Nephron progenitor cell (in vitro differentiated cells): ENCODE data around the gene ATF5.

Source experiments
- DNase-seq: peaks from one replicate; pipeline ENCODE4 v3.0.0; 2021
- H3K27ac Mint-ChIP-seq: 2 replicates; pipeline ENCODE4 v1.8.0; 2021; ENCODE audit warnings: mild to moderate bottlenecking, moderate library complexity, mixed read lengths
- H3K27me3 Mint-ChIP-seq: 2 replicates; pipeline ENCODE4 v1.8.0; 2021; ENCODE audit warnings: mild to moderate bottlenecking, low read depth, mixed read lengths; ENCODE audit not compliant: poor library complexity
- H3K36me3 Mint-ChIP-seq: 2 replicates; pipeline ENCODE4 v1.8.0; 2021; ENCODE audit warnings: low read depth, mixed read lengths
- H3K4me1 Mint-ChIP-seq: 2 replicates; pipeline ENCODE4 v1.8.0; 2021; ENCODE audit warnings: mixed read lengths
- H3K4me3 Mint-ChIP-seq: 2 replicates; pipeline ENCODE4 v1.8.0; 2021; ENCODE audit warnings: mild to moderate bottlenecking, moderate library complexity, mixed read lengths
- H3K9me3 Mint-ChIP-seq: 2 replicates; pipeline ENCODE4 v1.8.0; 2021; ENCODE audit warnings: mild to moderate bottlenecking, moderate library complexity, mixed read lengths
- TF ChIP-seq, protein P1 (sequence below): fragments of 200-600 bp; sonication (generic); IDR thresholded peaks from 2 replicates; pipeline ENCODE4 v1.5.0; 2021; ENCODE audit warnings: antibody characterized with exemption

The ATF5 gene

DNA sequence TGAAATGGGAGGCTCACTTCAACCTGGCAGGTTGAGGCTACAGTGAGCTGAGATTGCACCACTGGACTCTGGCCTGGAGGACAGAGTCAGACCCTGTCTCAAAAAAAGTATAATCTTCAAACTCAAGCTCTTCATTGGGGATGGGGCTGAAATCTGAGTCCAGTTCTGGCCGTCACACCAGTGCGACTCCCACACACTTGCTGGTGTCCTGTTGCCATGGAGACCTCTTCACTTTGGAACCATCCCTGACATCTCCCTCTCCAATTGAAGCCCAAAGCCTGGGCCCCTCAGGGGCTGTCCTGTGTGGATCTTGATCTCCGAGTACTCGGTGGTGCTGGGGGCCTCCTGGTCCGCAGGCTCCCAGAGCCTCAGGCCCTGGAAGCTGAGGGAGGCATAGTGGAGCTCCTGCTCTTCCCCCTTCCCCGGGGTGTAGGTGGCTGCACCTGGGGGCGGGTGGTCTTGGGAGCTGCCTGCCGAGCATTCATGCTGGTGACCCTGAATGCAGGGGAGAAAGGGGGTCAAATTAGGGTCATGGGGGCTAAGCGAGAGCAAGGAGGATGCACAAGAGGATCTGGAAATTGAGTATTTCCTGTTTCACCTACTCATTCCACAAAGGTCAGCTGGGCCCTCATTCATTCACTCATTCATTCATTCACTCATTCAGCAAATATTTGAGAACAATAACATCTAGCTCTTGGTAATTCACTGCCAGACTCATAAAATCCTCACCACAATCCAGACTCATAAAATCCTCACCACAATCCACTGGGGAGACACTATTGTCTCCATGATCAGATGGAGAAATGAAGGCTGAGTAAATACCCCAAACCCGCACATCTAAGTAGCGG lies 21.0 kb downstream of the ATF5 start:
- TF ChIP-seq, protein P1, sequence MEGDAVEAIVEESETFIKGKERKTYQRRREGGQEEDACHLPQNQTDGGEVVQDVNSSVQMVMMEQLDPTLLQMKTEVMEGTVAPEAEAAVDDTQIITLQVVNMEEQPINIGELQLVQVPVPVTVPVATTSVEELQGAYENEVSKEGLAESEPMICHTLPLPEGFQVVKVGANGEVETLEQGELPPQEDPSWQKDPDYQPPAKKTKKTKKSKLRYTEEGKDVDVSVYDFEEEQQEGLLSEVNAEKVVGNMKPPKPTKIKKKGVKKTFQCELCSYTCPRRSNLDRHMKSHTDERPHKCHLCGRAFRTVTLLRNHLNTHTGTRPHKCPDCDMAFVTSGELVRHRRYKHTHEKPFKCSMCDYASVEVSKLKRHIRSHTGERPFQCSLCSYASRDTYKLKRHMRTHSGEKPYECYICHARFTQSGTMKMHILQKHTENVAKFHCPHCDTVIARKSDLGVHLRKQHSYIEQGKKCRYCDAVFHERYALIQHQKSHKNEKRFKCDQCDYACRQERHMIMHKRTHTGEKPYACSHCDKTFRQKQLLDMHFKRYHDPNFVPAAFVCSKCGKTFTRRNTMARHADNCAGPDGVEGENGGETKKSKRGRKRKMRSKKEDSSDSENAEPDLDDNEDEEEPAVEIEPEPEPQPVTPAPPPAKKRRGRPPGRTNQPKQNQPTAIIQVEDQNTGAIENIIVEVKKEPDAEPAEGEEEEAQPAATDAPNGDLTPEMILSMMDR = no peak
- DNase-seq = peak; percentile 34
- Mint-ChIP-seq H3K27me3 (peaks cover 10% of the 10 kb centered on the region), H3K27ac (peak overlapping the region; percentile 70), H3K9me3 (peaks cover 3% of the 10 kb centered on the region), H3K4me1 (peaks cover 59% of the 10 kb centered on the region), H3K4me3 (peak overlapping the region; percentile 52), H3K36me3 (no peaks in the 10 kb centered on the region)

DNA sequence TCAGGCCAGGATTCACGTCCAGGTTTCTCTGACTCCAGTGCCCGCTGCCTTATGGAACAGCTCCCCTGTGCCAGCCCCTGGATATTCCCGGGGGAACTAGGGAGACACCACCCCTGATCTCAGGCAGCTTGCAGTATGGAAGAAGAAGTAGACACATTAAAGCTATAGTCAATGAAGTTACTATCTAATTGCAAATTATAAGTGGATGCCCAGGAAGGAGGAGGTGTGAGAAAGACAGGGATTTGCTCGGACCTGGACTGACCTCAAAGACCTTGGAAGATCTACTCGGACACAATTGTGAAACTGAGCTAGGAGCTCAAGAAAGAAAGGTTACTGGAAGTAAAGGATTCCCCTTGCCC lies 21.6 kb downstream of the ATF5 start:
- H3K27me3 Mint-ChIP-seq = peaks cover 10% of the 10 kb centered on the region
- no peak for DNase-seq
- peaks cover 3% of the 10 kb centered on the region for H3K9me3 Mint-ChIP-seq
- TF ChIP-seq, protein P1 = no peak
- H3K36me3 Mint-ChIP-seq = no peaks in the 10 kb centered on the region
- peaks cover 65% of the 10 kb centered on the region for H3K4me1 Mint-ChIP-seq
- H3K4me3 Mint-ChIP-seq = no peak overlapping the region
- H3K27ac Mint-ChIP-seq = peak overlapping the region; percentile 29

DNA sequence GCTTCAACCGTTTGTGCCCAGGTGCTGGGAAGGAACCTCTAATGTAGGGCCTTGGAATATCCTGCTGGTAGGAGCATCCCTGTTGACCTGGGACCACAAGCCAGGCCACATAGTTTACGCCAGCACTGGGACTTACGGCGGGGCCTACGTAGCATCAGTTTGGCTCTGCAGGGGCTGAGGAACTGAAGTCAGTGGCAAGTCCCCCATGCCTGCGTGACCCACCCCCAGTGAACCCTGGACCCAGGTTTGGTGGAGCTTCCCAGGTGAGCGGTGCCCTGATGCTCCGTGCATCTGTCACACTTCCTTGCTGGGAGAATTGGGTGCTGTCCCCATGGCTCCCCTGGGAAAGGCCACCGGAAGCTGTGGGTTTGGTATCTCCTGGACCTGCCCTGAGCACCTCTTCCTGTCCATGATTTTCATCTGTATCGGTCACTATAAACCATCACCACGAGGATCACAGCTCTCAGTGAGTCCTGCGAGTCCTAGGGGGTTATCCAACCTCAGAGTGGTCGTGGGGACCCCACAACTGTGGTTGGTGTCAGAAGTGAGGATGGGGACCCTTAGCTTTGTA lies 22.0 kb downstream of the ATF5 start:
- peak overlapping the region; percentile 6 for H3K4me3 Mint-ChIP-seq
- peaks cover 10% of the 10 kb centered on the region for H3K27me3 Mint-ChIP-seq
- no peaks in the 10 kb centered on the region for H3K36me3 Mint-ChIP-seq
- peaks cover 68% of the 10 kb centered on the region for H3K4me1 Mint-ChIP-seq
- no peak for DNase-seq
- peaks cover 3% of the 10 kb centered on the region for H3K9me3 Mint-ChIP-seq
- TF ChIP-seq, protein P1 = no peak
- no peak overlapping the region for H3K27ac Mint-ChIP-seq

DNA sequence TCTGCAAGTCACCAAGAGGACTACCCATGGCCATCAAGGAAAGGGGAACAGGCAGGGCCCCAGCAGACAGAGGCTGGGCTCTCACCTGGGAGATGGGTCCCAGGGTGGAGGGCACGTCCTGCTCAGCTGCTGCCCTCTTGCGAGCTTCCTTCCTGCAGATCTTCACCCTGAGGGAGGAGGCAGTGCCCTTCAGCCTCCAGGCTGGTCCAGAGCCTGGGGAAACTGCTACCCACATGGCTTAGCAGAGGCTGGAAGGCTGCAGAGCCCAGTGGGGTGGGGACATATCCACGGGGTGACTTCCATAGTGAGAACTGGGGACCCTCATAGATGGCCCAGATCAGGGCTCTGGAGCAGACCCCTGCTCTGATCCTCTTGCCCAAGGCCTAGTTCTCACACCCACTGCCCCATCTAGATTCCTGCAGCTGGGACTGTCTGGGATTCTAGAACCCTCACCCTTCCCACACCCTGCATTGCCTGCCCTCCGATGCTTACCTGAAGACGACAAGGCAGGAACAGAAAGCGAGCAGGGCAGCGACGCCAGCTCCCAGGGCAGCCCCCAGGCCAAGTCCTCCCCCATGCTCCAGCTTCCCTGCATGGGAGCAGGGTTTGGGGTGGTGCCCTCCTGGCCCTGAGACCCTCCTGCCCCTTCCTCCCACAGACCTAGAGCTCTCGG lies 22.9 kb downstream of the ATF5 start:
- no peak for DNase-seq
- Mint-ChIP-seq H3K27me3 (peaks cover 10% of the 10 kb centered on the region), H3K36me3 (no peaks in the 10 kb centered on the region), H3K4me3 (no peak overlapping the region), H3K9me3 (peaks cover 3% of the 10 kb centered on the region), H3K4me1 (peaks cover 75% of the 10 kb centered on the region), H3K27ac (no peak overlapping the region)
- TF ChIP-seq, protein P1 = no peak

GRCh38 chr19:49952479-49952836 lies 23.5 kb downstream of the ATF5 start:
- no peaks in the 10 kb centered on the region for H3K36me3 Mint-ChIP-seq
- peaks cover 10% of the 10 kb centered on the region for H3K27me3 Mint-ChIP-seq
- no peak overlapping the region for H3K27ac Mint-ChIP-seq
- no peak for DNase-seq
- peaks cover 75% of the 10 kb centered on the region for H3K4me1 Mint-ChIP-seq
- peaks cover 3% of the 10 kb centered on the region for H3K9me3 Mint-ChIP-seq
- no peak overlapping the region for H3K4me3 Mint-ChIP-seq
- TF ChIP-seq, protein P1 = no peak
